HepG2 (cell line): Measurements from ENCODE around the gene GLDN. TPM values are rescaled to one million over a fixed set of nuclear protein-coding genes. Genes with fewer than 3 reads are reported as not detected.

Experiments used
- ATF1 ChIP-seq: IDR thresholded peaks from 2 replicates; pipeline ENCODE4 v1.6.1; 2016; ENCODE audit warnings: mild to moderate bottlenecking, control low read depth
- CSRNP1 ChIP-seq: sonication (generic); formaldehyde crosslinking; IDR thresholded peaks from 2 replicates; pipeline ENCODE4 v1.8.1; 2023; ENCODE audit warnings: mild to moderate bottlenecking, missing genetic modification reagents
- CTCF ChIP-seq: sonication (generic); formaldehyde crosslinking; IDR thresholded peaks from 2 replicates; pipeline ENCODE4 v1.5.0; 2020; ENCODE audit warnings: mild to moderate bottlenecking, missing genetic modification reagents, moderate library complexity
- KDM6A ChIP-seq: IDR thresholded peaks from 2 replicates; pipeline ENCODE4 v1.6.1; 2016; ENCODE audit warnings: low read depth
- MAZ ChIP-seq, 2 experiments: sonication (generic) in 1 of 2; formaldehyde crosslinking in 1 of 2; IDR thresholded peaks; 2 replicates each; pipeline versions ENCODE4 v1.5.0 to v1.6.1; 2012 to 2020; ENCODE audit warnings: low read depth in 2 of 2, mild to moderate bottlenecking in 2 of 2, borderline replicate concordance in 1 of 2, improper control_type of control experiment in 1 of 2, low read length in 1 of 2, missing genetic modification reagents in 1 of 2, moderate library complexity in 1 of 2
- MLXIP ChIP-seq: sonication (generic); formaldehyde crosslinking; IDR thresholded peaks from 2 replicates; pipeline ENCODE4 v1.9.0; 2021; ENCODE audit warnings: missing genetic modification reagents, borderline replicate concordance
- PRDM10 ChIP-seq: sonication (generic); formaldehyde crosslinking; IDR thresholded peaks from 2 replicates; pipeline ENCODE4 v1.4.0; 2020; ENCODE audit warnings: low read depth, missing genetic modification reagents
- ZBTB26 ChIP-seq: IDR thresholded peaks from 2 replicates; pipeline ENCODE4 v1.6.1; 2016; ENCODE audit warnings: missing compliant biosample characterization, missing genetic modification reagents, borderline replicate concordance
- ZFY ChIP-seq: sonication (generic); formaldehyde crosslinking; IDR thresholded peaks from 2 replicates; pipeline ENCODE4 v1.4.0; 2020; ENCODE audit warnings: missing genetic modification reagents
- ZNF512 ChIP-seq: sonication (generic); formaldehyde crosslinking; IDR thresholded peaks from 2 replicates; pipeline ENCODE4 v1.4.0; 2020; ENCODE audit warnings: mild to moderate bottlenecking, missing genetic modification reagents
- ZNF644 ChIP-seq: IDR thresholded peaks from 2 replicates; pipeline ENCODE4 v1.6.1; 2016; ENCODE audit warnings: low read depth
- ZNF747 ChIP-seq: sonication (generic); formaldehyde crosslinking; IDR thresholded peaks from 2 replicates; pipeline ENCODE4 v1.8.1; 2023; ENCODE audit warnings: missing genetic modification reagents, mild to moderate bottlenecking, borderline replicate concordance
- ZNF776 ChIP-seq: sonication (generic); formaldehyde crosslinking; IDR thresholded peaks from 2 replicates; pipeline ENCODE4 v1.4.0; 2020; ENCODE audit warnings: mild to moderate bottlenecking, missing genetic modification reagents
- polyA plus RNA-seq, 8 experiments: library from polyadenylated mRNA; depleted of rRNA in 3 of 8; stranded (reverse) in 7 of 8; unstranded in 1 of 8; fragments of >200 nt; fragmentation: Illumina TruSeq in 4 of 8; extraction: Trizol in 4 of 8; gene quantifications; 2 replicates each; pipeline versions ENCODE4 v1.2.1 to v1.2.3, GENCODE V29; 2011 to 2016; ENCODE audit warnings: low read depth in 4 of 8, missing spikeins in 1 of 8, mixed read lengths in 1 of 8; ENCODE audit not compliant: insufficient read depth in 1 of 8
- total RNA-seq, 5 experiments: library from RNA; depleted of rRNA; stranded (reverse); fragments of >200 nt; fragmentation: Illumina TruSeq; extraction: Trizol; gene quantifications; 2 replicates each; pipeline ENCODE4 v1.2.3, GENCODE V29; 2016; ENCODE audit warnings: low read depth in 1 of 5

The GLDN gene
- total and polyA plus RNA-seq, 2 of the 13 experiments (the other 11 are each of a cell fraction or from before 2014, with no cell fraction given), result 0.86 to 1.0 TPM

GRCh38 chr15:51313644-51314280, 27.7 kb upstream of the GLDN start (continued):
- peak; percentile 69 for TF ChIP-seq ZBTB26 (CRISPR knock-in tag)
- peak; percentile 63; the same call in 1 of the 2 replicates for TF ChIP-seq KDM6A
- no peak for TF ChIP-seq ZNF776 (CRISPR knock-in tag)
- 0 out of 2 replicates have a peak, but pooled peaks have one; percentile 41 for TF ChIP-seq ATF1 (CRISPR knock-in tag)
- no peak for TF ChIP-seq ZNF512 (CRISPR knock-in tag)
- TF ChIP-seq MAZ (IDR thresholded peaks at IDR 0.05; ENCODE audit: borderline replicate concordance, low read depth, low read length), result no peak
- TF ChIP-seq MAZ (CRISPR knock-in tag; IDR thresholded peaks at IDR 0.05; ENCODE audit: low read depth), result peak; percentile 45; the same call in 1 of the 2 replicates
- TF ChIP-seq PRDM10 (CRISPR knock-in tag), result peak; percentile 91
- peak; percentile 47; the same call in 1 of the 2 replicates for TF ChIP-seq ZNF747 (CRISPR knock-in tag)
- TF ChIP-seq ZFY (CRISPR knock-in tag), result peak; percentile 44; the same call in 1 of the 2 replicates
- 0 out of 2 replicates have a peak, but pooled peaks have one; percentile 25 for TF ChIP-seq CSRNP1
- TF ChIP-seq ZNF644 (CRISPR knock-in tag), result peak; percentile 82
- TF ChIP-seq CTCF (CRISPR knock-in tag), result no peak
- TF ChIP-seq MLXIP, result peak; percentile 63; the same call in 1 of the 2 replicates
